ENCODE results near the gene ITM2C.

ITM2C gene, protein sequence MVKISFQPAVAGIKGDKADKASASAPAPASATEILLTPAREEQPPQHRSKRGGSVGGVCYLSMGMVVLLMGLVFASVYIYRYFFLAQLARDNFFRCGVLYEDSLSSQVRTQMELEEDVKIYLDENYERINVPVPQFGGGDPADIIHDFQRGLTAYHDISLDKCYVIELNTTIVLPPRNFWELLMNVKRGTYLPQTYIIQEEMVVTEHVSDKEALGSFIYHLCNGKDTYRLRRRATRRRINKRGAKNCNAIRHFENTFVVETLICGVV
- total RNA-seq: 18.7 to 24.6 (median 19.3) reads per million in 4 donors

DNA sequence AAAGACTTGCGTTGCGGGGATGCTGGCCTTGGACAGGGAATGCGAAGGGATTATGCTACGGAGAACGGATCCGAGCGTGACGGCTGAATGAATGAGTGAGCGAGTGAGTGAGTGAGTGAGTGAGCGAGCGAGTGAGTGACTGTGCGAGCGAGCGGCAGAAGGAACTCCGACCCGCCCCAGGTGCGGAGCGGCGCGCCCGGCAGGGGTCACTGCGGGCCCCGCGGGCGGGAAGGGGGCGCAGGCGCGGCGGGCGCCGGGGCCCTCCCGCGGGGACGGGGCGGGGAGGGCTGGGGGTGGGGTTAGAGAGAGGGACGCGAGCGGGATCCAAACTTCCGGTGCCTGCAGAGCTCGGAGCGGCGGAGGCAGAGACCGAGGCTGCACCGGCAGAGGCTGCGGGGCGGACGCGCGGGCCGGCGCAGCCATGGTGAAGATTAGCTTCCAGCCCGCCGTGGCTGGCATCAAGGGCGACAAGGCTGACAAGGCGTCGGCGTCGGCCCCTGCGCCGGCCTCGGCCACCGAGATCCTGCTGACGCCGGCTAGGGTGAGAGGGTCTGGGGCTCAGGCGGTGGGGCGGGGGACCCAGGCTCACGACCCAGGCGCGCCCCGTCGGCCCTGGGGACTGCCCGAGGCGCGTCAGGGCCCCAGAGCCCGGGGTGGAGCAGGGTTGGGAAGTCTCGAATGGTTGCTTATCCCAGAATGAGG, at the start of gene ITM2C:
Gene ITM2C (plus strand): TSS at position 338 of the 702 bp plus-strand sequence. CDS start 84 bp downstream, at position 422.
- DNase-seq: peak; percentile 60 to 77 (median 72)

DNA sequence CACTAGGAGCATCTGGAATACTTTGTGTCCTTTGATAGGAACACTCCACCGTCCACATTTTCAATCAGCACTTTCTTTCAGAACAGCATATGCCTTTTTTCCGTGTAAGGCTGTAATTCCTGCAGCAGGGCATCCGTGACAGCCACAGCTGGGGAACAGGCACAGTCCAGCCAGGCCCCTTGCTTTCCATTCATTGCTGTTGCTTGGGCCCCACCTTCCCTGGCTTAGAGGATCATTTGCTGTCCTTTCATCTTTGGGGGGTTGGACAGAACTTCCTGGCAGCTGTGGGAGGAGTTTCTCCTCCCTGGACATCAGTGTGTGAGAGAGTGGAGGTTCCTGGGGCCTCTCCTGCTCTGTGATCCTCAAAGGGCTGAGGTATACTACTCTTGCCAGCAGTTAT, 49.7 kb upstream of the ITM2C start:
- DNase-seq: no peak

DNA sequence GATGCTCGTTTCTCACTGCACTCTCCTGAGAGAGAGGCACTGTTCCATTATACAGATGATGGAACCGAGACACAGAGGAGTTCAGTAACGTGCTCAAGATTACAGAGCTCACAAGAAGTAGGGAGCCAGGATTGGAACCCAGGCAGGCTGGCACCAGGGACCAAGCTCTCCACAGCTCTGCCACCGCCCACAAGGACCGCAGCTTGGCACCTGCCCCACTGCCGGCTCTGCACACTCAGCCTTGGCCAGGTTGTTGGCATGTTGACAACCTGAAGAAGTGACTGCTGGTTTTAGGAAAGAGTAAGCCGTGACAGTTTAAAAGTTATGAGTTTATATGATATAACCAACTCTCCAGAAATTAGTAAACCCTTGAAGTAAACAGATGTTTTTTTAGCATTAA, 48.0 kb upstream of the ITM2C start:
- DNase-seq: no peak

DNA sequence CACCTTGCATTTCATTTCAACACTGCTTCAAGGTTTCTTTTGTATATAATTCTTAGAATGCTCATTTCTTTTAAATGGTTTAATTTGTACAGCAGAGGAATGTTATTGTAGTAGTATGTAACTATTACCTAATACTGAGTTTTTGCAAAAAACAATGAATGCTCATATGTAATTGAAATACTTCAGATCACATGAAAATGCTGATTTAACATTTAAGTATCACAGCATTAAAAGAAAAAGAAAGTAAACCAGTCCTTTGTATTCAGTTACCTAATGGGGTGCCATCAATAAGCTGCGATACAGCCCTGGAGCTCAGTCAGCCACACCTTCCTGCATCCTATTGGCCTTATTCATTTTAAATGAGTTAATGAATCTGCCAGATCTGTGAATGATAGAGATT, 45.3 kb upstream of the ITM2C start:
- no peak for DNase-seq

DNA sequence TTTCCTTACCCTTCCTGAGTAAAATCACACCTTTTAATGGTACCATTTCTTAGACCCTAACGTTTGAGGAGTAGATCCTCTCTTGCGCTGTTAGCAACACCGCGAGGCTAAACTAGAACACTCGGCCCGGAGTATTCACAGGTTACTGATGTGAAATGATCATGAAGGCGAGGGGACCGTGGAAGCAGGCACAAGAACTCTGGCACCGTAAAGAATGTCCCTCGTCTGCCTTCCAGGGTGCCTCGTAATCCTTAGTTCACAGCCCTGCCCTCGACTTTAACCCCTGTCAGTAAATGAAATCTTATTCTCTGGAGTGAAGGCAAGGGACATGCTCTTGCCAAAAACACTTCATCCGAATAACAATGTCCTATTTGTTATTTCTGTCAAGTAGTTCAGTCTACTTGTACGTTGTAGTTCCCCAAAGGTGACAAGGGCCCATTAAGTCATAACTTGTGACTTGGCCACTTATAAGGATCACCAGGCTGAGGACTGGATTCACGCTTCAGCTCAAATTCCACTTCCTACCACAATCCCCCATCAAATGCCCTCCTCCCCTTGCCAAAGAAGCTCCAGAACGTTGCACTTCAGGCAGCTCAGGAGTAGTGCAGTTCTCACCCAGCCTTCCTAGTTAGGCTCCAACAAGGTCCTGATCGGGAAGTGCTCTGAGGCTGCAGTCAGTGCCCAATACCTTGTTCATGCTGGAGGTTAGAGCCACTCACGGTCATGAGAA, 43.3 kb upstream of the ITM2C start:
- no peak for DNase-seq

DNA sequence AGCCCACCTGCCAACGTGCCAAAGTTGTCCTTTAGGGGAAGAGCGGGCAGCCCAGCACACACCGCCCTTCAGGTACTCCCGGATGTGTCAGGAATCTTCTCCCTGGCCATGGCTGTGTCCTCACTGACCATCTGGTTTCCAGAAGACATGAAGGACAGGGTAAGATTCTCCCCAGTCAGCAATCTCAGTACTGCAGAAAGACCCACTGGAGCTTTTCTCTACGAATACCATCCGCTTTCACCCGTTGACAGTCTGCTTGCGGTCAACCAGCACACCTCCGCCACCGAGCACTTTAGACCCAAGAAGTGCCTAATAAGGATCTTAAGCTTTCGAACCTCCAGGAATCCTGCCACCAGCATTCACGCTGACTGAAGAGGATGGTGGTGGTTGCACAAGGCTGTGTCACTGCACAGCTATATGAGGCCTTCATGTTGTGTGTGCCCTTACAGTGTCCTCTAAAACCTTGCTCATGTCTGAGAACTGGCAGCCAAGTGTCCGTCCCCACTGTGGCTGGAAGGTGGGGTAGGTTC, 42.7 kb upstream of the ITM2C start:
- no peak for DNase-seq

DNA sequence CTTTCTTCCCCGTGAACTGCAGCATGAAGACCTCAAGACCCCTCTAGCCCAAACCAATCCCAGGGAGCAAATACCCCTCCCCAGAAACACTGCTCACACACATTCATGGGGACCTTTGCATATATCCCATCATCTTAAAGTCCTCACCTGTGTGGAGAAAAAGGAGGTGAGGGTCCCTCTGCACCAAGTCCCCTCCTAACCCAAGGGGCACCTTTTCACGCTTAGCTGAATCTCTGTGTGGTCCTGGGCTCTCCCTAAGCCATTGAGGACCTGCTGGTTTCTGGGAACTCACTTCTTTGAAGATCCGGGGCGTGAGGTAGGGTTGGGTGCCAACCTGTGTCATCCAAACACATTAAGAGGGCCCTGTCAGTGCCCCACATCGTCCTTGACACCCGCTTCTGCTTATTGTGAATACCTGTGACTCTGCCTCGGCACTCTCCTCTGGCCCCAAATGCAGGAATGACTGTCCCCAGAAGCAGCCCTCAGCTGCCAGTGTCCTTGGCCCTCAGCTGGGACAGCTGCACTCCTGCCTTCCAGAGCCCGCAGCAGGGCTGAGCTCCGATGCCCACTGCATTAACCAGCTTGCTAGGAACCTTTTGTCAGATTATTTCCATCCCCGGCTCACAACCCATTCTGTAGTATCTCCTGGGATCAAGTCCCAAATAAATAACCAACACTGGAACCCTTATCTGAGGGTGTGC, 41.3 kb upstream of the ITM2C start:
- DNase-seq: no peak

DNA sequence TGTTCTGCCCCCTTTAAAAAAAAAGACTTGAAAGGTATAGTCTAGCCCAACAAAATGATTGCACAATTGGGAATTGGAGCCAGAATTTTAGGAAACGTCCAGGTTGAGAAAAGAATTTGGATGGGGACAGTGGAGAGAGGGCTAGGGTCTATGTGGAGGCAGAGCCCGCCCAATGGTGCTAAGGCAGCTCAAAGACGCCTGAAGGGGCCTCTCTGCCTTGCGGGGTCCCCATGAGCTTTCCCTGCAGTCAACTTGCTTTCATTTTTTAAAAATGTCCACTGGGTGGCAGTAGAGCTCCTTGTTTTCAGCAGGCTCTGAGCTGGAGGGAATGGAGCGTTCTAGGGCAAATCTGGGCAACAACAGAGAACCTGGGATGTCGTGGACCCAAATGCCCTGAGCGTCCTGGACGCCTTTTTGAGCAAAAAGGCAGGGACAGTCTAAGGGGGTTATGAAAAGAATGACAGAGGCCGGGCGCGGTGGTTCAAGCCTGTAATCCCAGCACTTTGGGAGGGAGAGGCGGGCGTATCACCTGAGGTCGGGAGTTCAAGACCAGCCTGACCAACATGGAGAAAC, 40.2 kb upstream of the ITM2C start:
- peak in 4 of 5 donors; percentile 21 to 79 (median 44) for DNase-seq

DNA sequence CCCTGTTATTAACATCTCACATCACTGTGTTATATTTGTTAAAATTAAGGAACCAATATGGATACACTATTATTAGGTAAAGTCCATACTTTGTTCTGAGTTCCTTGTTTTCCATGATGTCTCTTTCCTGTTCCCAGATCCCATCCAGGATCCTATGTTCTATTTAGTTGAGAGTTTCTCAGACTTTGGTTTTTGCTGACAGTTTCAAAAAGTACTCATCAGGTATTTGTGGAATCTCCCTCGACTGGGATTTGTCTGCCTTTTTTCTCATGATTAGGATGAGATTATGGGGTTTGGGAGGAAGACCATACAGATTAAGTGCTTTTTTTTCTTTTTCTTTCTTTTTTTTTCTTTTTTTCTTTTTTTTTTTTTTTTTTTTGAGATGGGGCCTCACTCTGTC, 39.4 kb upstream of the ITM2C start:
- no peak for DNase-seq

DNA sequence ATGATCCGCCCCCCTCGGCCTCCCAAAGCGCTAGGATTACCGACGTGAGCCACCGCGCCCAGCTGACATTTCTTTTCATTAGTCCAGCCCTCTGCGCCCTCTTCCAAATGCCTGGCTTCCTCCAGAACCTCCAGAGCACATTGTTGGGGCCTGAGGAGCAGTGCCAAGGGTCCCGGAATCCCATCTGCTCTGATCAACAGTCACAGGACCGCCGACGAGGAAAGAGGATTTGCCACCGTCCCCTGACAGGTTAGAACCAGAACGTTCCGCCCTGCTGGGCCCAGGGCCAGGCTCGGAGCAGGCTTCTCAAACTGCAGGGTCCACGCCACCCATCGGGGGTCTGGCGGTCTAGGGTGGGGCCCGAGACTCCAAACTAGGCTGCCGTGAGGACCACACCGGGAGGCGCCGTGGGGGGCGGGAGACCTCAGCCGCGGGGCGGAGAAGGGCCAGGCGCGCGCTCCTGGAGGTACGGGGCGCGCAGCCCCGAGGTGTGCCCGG, 36.9 kb upstream of the ITM2C start:
- DNase-seq: no peak

DNA sequence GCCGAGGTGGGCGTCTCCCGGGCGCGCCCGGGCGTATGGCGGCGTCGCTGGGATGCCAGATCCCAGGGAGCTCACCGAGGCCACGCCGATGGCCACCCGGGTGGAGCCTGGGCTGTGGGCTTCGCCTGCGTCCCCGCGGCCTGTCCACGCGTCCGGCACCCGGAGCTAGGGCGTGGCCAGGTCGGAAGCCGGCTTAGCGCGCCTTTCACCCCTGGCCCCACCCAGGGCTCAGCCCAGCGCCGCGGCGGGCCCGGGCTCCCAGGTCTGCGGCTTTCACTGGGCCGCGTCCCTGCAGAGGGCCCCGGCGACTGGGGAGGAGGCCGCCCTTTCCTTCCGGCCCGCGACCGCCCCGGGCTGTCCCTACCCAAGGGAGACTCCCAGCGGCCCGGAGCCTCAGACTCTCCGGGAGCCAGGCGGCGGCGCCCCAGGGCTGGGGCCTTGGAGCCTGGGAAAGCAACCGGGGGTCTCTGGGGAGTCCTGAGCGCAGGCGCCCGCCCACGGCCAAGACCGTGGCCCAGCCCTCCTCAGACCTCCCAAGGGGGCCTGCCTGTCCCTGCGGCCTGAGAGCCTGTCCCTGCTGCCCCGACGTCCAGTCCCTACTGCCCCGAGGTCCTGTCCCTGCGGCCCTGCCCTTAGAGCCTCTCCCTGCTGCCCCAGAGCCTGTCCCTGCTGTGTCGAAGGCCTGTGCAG, 36.3 kb upstream of the ITM2C start:
- DNase-seq: peak in 2 of 5 donors; percentile 5 to 42

DNA sequence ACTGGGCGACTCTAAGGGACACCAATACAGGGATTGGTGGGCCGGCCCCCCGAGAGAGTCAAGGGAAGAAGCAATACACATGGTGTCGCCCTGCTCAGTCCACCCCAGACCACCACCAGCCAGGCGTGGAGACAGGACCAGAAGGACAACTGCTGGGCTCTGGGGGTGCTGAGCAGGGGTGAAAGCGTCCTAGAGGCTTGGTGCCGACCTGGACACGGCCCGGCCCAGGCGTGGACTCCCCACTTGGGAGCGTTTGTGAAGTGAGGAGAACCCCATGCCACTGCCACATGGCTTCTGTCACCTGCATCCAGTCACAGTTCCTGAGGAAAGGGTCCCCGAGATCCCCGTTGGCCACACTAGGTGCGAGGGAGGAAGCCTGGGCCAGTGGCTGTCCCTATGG, 35.4 kb upstream of the ITM2C start:
- DNase-seq: no peak

DNA sequence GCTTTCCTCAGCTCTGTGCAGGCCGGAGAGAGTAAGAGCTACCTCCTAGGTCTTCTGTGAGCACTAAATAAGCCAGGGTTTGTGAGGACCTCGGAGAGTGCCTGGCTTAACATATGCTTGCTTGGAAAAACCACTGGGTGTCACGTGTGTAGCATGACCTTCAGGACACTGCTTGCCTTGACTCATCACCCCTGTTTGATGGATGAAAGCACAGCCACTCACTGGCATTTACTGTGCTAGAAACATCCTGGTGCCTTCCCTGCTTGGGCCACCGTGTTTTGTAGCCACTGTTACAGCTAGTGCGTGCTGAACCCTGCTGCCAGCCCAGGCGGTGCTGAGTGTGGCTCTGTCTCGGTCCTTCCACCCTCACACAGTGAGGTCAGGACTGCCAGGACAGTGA, 34.8 kb upstream of the ITM2C start:
- no peak for DNase-seq

DNA sequence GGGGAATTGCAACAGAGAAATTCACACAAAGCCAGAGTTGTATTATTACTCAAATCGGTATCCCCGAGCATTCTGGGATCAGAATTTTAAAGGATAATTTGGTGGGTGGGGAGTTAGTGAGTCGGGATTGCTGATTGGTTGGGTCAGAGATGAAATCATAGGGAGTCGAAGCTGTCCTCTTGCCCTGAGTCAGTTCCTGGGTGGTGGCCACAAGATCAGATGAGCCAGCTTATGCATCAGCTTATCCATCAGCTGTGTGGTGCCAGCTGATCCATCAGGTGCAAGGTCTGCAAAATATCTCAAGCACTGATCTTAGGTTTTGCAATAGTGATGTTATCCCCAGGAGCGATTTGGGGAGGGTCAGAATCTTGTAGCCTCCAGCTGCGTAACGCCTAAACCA, 34.3 kb upstream of the ITM2C start:
- no peak for DNase-seq

DNA sequence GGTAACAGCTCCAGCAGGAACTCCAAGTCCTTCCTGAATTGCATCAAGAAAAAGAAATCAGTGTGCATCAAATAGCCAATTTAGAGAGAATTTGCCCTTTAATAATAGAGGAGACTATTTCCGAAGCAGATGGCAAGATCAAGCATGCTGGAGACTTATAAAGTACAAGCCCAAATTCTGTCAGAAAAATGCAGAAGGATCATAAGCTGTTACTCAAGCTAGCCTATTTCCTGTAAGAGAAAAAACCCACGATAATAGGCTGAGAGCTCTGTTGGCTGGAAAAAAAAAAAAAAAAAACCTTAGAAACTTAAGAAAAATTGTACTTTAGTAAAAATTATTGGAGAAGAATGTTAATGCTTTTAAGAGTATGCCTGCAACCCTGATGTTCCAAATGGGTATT, 24.4 kb upstream of the ITM2C start:
- no peak for DNase-seq

DNA sequence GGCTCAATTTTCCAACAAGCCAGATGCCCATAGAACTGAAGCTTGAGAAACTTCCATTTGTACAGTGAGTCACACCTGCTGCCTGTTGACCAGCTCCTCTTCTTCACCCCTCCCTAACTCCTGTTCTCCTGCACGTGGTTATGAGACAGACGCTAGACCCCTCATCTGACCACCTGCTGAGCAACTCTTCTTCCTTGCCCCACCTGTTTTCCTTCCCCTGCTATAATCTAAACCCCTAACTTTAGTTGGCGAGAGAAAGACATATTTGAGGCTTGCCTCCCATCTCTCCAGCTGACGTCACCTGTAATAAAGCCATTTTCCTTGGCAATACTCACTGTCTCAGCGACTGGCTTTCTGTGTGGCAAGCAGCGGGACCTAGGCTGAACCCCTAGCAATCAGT, 22.3 kb upstream of the ITM2C start:
- DNase-seq: no peak

DNA sequence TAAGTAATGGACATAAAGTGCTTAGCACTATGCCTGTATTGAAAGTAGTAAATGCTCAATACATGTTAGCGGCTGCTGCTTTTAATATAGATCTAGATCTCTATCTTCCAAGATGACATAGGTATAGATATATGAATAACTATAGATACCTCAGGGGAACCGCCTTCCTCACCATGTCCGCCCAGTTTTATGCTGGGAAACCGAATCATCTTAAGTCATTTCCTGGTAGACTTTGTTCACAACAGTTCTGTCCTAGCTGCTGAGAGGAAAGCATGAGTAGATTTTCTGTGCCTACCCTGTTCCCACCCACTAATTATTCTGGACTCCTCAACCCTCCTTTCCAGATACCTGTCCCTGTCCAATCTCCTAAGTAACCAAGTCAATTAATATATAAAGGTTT, 21.6 kb upstream of the ITM2C start:
- no peak for DNase-seq

DNA sequence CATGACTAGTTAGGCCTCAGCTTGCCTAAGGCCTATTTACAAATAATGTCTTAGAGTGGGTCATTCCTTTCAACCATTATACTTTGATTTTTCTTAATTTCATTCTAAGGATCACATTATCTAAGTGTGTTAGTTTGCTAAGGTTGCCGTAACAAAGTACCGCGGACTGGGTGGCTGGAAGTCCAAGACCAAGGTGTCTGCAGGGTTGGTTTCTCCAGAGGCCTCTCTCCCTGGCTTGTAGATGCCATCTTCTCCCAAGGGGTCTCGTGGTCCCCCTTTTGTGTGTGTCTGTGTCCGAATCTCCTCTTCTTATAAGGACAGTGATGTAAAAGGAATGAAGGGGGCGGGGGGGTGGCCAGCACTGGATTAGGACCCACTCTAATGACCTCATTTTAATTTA, 18.4 kb upstream of the ITM2C start:
- DNase-seq: no peak

DNA sequence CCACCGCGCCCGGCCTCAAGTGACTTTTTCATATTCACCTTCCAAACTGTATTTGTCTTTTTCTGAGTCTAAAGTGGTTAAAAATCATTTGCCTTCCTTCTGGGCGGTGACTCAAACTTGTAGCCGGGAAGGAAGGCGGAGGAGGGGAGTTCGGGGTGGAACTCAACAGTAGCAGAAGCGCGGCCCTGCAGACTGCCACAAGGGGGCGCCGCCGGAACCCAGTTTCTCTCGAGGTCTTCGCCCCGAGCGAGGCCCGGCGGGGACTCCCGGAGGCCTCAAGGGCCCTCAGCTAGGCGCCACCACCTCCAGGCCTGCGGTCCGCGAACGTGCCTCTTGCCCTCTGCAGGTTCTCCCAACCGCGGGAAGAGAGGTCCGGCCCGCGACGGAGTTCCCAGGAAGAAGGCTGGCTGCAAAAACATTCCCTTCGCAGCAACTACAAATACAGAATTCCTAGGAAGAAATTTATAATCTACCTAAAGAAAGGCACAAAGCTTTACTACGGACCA, 16.8 kb upstream of the ITM2C start:
- peak; percentile 65 to 85 (median 77) for DNase-seq

DNA sequence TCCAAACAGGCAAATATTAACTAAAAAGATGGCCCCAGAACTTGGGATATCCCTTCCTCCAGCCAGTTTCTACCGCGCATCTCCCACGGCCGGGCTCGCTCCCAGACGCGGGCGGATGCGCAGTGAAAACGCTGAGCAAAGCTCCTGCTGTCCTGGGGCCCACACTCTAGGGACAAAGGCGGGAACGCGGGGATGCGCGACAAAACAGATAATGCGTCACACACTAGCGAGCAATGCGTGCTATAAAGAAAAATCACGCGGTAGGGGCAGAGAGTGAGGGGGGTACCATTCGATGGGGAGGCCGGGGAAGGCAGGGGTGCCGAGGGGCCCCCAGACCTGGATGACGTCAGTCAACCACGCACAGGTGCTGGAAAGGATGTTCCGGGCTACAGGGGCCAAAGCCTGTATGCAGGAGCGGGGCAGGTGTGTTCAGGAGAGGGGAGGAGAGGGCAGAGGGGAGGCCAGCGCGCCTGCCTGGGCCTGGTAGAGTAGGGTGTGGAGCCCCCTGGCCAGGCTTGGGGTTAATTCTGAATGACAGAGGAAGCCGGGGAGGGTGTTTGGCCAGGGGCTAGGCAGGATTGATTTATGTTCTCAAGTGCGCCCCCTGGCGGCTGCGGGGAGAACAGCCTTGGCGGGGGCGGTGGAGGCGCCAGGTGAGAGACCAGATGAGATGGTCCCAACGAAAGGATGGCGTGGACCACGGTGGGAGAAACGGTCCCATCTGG, 14.9 kb upstream of the ITM2C start:
- peak; percentile 42 to 64 (median 57) for DNase-seq

DNA sequence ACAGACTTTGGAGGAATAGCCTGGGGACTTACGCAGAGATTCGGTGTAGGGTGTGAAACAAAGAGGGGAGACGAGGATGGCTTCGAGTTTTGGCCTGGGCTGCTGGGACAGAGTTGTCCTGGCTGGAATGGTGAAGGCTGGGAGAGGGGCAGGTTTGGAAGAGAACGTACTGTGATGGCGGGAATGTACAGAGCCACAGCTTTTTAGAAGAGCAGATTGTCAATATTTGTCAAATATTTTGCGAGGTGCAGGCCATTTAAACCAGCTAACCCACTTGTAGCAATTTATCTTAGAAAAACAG, 14.4 kb upstream of the ITM2C start:
- no peak for DNase-seq

Measured in T-helper 1 cell (primary cell).